ENCODE results near the gene SUSD3. TPM values are rescaled to one million over a fixed set of nuclear protein-coding genes. Genes with fewer than 3 reads are reported as not detected.
A peak's percentile ranks its signal among the peaks of the same experiment; 100 is the strongest.

The SUSD3 gene
- total RNA-seq, 1 donor from 2014 or later = 1.2 TPM

GRCh38 chr9:93133681-93134014 is 75.1 kb downstream of the SUSD3 start:
- H3K4me3 Mint-ChIP-seq (ENCODE audit: unreplicated experiment) = peak overlapping the region; percentile 77
- no peaks in the 10 kb centered on the region for H3K9me3 Mint-ChIP-seq (ENCODE audit: unreplicated experiment)
- peaks cover 11% of the 10 kb centered on the region for H3K27me3 Mint-ChIP-seq (ENCODE audit: unreplicated experiment)
- H3K36me3 Mint-ChIP-seq (ENCODE audit: low read depth, unreplicated experiment) = no peaks in the 10 kb centered on the region
- peak; percentile 59 for DNase-seq (ENCODE audit: low spot score)
- no peak for TF ChIP-seq CTCF (IDR thresholded peaks at IDR 0.05; ENCODE audit: unreplicated experiment)
- no peak overlapping the region for H3K27ac Mint-ChIP-seq (ENCODE audit: unreplicated experiment)
- H3K4me1 Mint-ChIP-seq (ENCODE audit: unreplicated experiment) = peaks cover 36% of the 10 kb centered on the region

- TF ChIP-seq CTCF (IDR thresholded peaks at IDR 0.05; ENCODE audit: unreplicated experiment) = no peak
- no peaks in the 10 kb centered on the region for H3K9me3 Mint-ChIP-seq (ENCODE audit: unreplicated experiment)
- no peaks in the 10 kb centered on the region for H3K36me3 Mint-ChIP-seq (ENCODE audit: low read depth, unreplicated experiment)
- peaks cover 33% of the 10 kb centered on the region for H3K4me1 Mint-ChIP-seq (ENCODE audit: unreplicated experiment)
- H3K4me3 Mint-ChIP-seq (ENCODE audit: unreplicated experiment) = peak within 1 kb of the TSS; percentile 82
- H3K27ac Mint-ChIP-seq (ENCODE audit: unreplicated experiment) = no peak within 1 kb of the TSS
- H3K27me3 Mint-ChIP-seq (ENCODE audit: unreplicated experiment) = peaks cover 8% of the 10 kb centered on the region
- peak; percentile 69 for DNase-seq (ENCODE audit: low spot score)
Measured at GRCh38 chr9:93134015-93134739, 75.7 kb downstream of the SUSD3 start, which contains the start of gene NINJ1. Gene NINJ1 (minus strand): TSS chr9:93134251. CDS start chr9:93134217, 34 bp downstream.

Other genes starting within 250 kb of the SUSD3 start
- 12.4 TPM for gene ZNF484, start 180.7 kb upstream of the SUSD3 start, total RNA-seq (ENCODE audit: unreplicated experiment)
- 1.1 TPM for gene FGD3, start 111.2 kb upstream of the SUSD3 start, total RNA-seq (ENCODE audit: unreplicated experiment)
- 13.2 TPM for gene CARD19, start 37.5 kb downstream of the SUSD3 start, total RNA-seq (ENCODE audit: unreplicated experiment)
- 34.2 TPM for gene NINJ1, start 75.5 kb downstream of the SUSD3 start, total RNA-seq (ENCODE audit: unreplicated experiment)
- gene WNK2, start 125.4 kb downstream of the SUSD3 start, total RNA-seq (ENCODE audit: unreplicated experiment) = 0.82 TPM